Spinal cord (tissue), 10 donors: Measurements from ENCODE around the gene PRKN. TPM values are rescaled to one million over a fixed set of nuclear protein-coding genes. Genes with fewer than 3 reads are reported as not detected.
"Not testable (repeated sequence)": the region's sequence is repeated elsewhere in the genome, so short reads cannot be mapped to it uniquely, and the experiment has no call there.

ENCODE experiments used
- DNase-seq, 6 donors: peaks; one replicate each; pipeline versions ENCODE4 v3.0.0 to v3.0.0-alpha.2; 2013 to 2015; ENCODE audit warnings: low spot score in 6 of 6, low read depth in 4 of 6
- H3K27ac ChIP-seq: one replicate; pipeline ENCODE4 v1.5.1; 2013; ENCODE audit warnings: low read depth, low read length, control low read depth
- H3K27me3 ChIP-seq: one replicate; pipeline ENCODE4 v1.6.1; 2013; ENCODE audit warnings: low read length; ENCODE audit not compliant: control insufficient read depth, insufficient read depth
- H3K36me3 ChIP-seq: one replicate; pipeline ENCODE4 v1.6.1; 2013; ENCODE audit warnings: low read length; ENCODE audit not compliant: control insufficient read depth, insufficient read depth
- H3K4me1 ChIP-seq: one replicate; pipeline ENCODE4 v1.6.1; 2013; ENCODE audit warnings: low read length; ENCODE audit not compliant: control insufficient read depth, insufficient read depth
- H3K4me3 ChIP-seq: one replicate; pipeline ENCODE4 v1.5.1; 2013; ENCODE audit warnings: low read depth, low read length, control low read depth
- H3K9me3 ChIP-seq: one replicate; pipeline ENCODE4 v1.6.1; 2013; ENCODE audit warnings: low read length; ENCODE audit not compliant: control insufficient read depth, insufficient read depth
- WGBS: methylation state at CpG from one replicate; pipeline ENCODE4 v1.1.5; 2013; ENCODE audit warnings: missing lambda C conversion rate; ENCODE audit not compliant: insufficient coverage; 5-methylcytosine and 5-hydroxymethylcytosine counted together
- polyA plus RNA-seq, 2 donors: library from polyadenylated mRNA; unstranded; fragments of 120-200 nt; gene quantifications; one replicate each; pipeline ENCODE4 v1.2.1, GENCODE V29; 2013; ENCODE audit not compliant: insufficient read length in 2 of 2
- total RNA-seq, 2 donors: library from RNA; depleted of rRNA in 1 of 2; stranded (reverse); fragments of 120-200 nt in 1 of 2; fragments of >200 nt in 1 of 2; gene quantifications; one replicate each; pipeline versions ENCODE4 v1.2.3 to v1.2.4, GENCODE V29; 2013 to 2014
- donor health status: healthy.

PRKN gene
- total and polyA plus RNA-seq, 4 donors = 7.4 to 9.5 (median 8.4) TPM

GRCh38 chr6:161822204-161822603 is 905.4 kb downstream of the PRKN start:
- H3K27ac ChIP-seq, H3K4me3 ChIP-seq, H3K9me3 ChIP-seq, H3K27me3 ChIP-seq, H3K4me1 ChIP-seq, H3K36me3 ChIP-seq: not testable (repeated sequence)
- DNase-seq = peak in 1 of 6 donors; percentile 36
- 88% methylated on average over 8 of the region's 9 CpGs for WGBS

DNA sequence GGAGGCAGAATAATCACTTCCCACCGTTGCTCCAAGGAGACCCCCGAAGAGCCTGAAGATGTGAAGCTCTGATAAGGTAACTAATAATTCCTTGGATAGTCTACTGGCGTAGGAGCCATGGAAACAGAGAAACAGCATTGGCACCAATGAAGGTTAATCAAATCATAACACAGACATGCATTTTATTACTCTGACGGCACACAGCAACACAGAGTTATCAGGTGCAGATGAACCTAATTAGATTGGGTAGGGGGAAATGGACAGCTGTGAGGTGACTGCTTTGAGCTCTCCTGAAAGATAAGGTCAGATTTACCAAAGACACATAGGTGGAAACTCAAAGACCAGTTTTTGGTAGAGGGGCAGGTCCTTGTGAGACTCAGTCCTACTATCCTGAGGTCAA is 909.7 kb downstream of the PRKN start:
- no peak for DNase-seq
- no peak overlapping the region for H3K4me3 ChIP-seq
- no peak overlapping the region for H3K27ac ChIP-seq
- no CpG with 5 or more reads among the region's 4 CpGs for WGBS
- H3K9me3 ChIP-seq = no peaks in the 10 kb centered on the region
- H3K4me1 ChIP-seq = no peaks in the 10 kb centered on the region
- H3K36me3 ChIP-seq = no peaks in the 10 kb centered on the region
- H3K27me3 ChIP-seq = no peaks in the 10 kb centered on the region

DNA sequence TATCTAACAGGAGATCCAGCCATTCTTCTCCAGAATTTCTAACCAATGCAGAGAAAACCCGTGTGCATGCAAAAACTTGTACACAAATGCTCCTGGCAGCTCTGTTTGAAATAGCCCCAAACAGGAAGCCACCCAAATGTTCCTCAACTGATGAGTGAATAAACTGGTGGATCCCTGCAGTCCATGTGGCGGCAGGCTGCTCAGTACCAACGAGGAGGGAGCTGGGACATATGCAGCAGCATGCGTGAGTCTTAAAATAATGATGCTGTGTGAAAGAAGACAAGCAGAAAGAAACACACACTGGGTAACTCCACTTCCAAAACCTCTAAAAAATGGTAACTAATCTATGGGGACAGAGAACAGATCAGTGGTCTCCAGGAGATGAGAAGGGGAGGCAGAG is 911.6 kb downstream of the PRKN start:
- DNase-seq = peak in 1 of 6 donors; percentile 89
- Histone ChIP-seq H3K4me3 (no peak overlapping the region), H3K27ac (no peak overlapping the region), H3K27me3 (no peaks in the 10 kb centered on the region), H3K9me3 (peaks cover 2% of the 10 kb centered on the region), H3K4me1 (no peaks in the 10 kb centered on the region), H3K36me3 (no peaks in the 10 kb centered on the region)
- 83% methylated on average over 1 of the region's 4 CpGs for WGBS

GRCh38 chr6:161813156-161813555 is 914.4 kb downstream of the PRKN start:
- Histone ChIP-seq H3K4me3 (no peak overlapping the region), H3K9me3 (peaks cover 2% of the 10 kb centered on the region), H3K27me3 (no peaks in the 10 kb centered on the region), H3K4me1 (no peaks in the 10 kb centered on the region), H3K36me3 (no peaks in the 10 kb centered on the region), H3K27ac (no peak overlapping the region)
- DNase-seq = no peak
- WGBS = 96% methylated on average over 8 of the region's 8 CpGs

DNA sequence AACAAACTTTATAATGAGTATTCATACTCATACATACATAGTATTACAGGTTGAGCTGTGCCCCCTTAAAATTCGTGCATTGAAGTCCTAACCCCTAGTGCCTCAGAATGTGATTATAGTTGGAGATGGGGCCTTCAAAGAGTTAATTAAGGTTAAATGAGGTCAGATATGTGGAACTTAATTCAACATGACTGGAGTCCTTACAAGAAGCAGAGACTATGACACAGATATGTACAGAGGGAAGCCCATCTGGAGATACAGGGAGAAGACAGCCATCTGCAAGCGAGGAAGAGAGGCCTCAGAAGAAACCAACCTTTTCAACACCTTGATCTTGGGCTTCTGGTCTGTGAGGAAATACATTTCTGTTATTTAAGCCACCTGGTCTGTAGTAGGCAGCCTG is 917.6 kb downstream of the PRKN start:
- no CpG with 5 or more reads among the region's 2 CpGs for WGBS
- Histone ChIP-seq H3K4me3 (no peak overlapping the region), H3K36me3 (no peaks in the 10 kb centered on the region), H3K9me3 (peaks cover 2% of the 10 kb centered on the region), H3K27ac (no peak overlapping the region), H3K4me1 (no peaks in the 10 kb centered on the region), H3K27me3 (no peaks in the 10 kb centered on the region)
- DNase-seq = no peak

- Histone ChIP-seq H3K4me3 (no peak overlapping the region), H3K4me1 (no peaks in the 10 kb centered on the region), H3K9me3 (no peaks in the 10 kb centered on the region), H3K27ac (no peak overlapping the region), H3K36me3 (no peaks in the 10 kb centered on the region), H3K27me3 (no peaks in the 10 kb centered on the region)
- WGBS = no CpG with 5 or more reads among the region's 1 CpG
- DNase-seq = peak in 1 of 6 donors; percentile 34
Measured at GRCh38 chr6:161804838-161805237, 922.7 kb downstream of the PRKN start.

- H3K4me1 ChIP-seq = no peaks in the 10 kb centered on the region
- no peaks in the 10 kb centered on the region for H3K27me3 ChIP-seq
- H3K36me3 ChIP-seq = no peaks in the 10 kb centered on the region
- DNase-seq = no peak
- peaks cover 2% of the 10 kb centered on the region for H3K9me3 ChIP-seq
- H3K27ac ChIP-seq = no peak overlapping the region
- H3K4me3 ChIP-seq = no peak overlapping the region
- WGBS = 92% methylated on average over 3 of the region's 3 CpGs
Measured at GRCh38 chr6:161803131-161803530, 924.4 kb downstream of the PRKN start.

DNA sequence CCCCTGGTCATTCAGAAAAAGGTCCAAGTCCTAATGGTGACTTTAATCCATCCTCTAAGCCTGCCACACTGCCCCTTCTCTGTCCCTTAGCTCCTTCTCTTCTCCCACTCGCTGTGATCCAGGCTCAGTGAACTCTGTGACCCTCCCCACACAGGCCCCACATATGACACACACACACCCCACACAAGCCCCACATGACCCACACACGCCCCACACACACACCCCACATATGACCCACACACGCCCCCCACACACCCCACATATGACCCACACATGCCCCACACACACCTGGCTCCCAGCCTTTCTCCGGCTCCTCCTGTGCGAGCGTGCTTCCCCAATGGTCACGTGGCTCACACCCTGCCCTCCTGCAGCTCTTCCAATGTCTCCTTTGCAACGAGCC is 925.3 kb downstream of the PRKN start:
- no peaks in the 10 kb centered on the region for H3K36me3 ChIP-seq
- H3K27ac ChIP-seq = no peak overlapping the region
- 89% methylated on average over 8 of the region's 8 CpGs for WGBS

GRCh38 chr6:161798844-161799394 is 928.6 kb downstream of the PRKN start:
- Histone ChIP-seq H3K36me3 (no peaks in the 10 kb centered on the region), H3K4me1 (no peaks in the 10 kb centered on the region), H3K9me3 (peaks cover 2% of the 10 kb centered on the region), H3K27me3 (no peaks in the 10 kb centered on the region), H3K4me3 (no peak overlapping the region), H3K27ac (no peak overlapping the region)
- no peak for DNase-seq
- WGBS = 72% methylated on average over 5 of the region's 7 CpGs

More for the DNA sequence above, 925.3 kb downstream of the PRKN start:
- H3K27me3 ChIP-seq = no peaks in the 10 kb centered on the region
- H3K4me1 ChIP-seq = no peaks in the 10 kb centered on the region
- H3K4me3 ChIP-seq = no peak overlapping the region
- DNase-seq = no peak
- peaks cover 2% of the 10 kb centered on the region for H3K9me3 ChIP-seq

- peaks cover 2% of the 10 kb centered on the region for H3K9me3 ChIP-seq
- no peak overlapping the region for H3K4me3 ChIP-seq
- H3K36me3 ChIP-seq = no peaks in the 10 kb centered on the region
- peak in 2 of 6 donors; percentile 35 to 82 for DNase-seq
- H3K4me1 ChIP-seq = no peaks in the 10 kb centered on the region
- H3K27ac ChIP-seq = no peak overlapping the region
- no CpG with 5 or more reads among the region's 1 CpG for WGBS
- H3K27me3 ChIP-seq = no peaks in the 10 kb centered on the region
Measured at GRCh38 chr6:161796681-161797080, 930.9 kb downstream of the PRKN start.
